HS-27A (cell line): Measurements from ENCODE around the gene COQ3.

Experiments used
- DNase-seq: peaks from one replicate; pipeline ENCODE4 v3.0.0-alpha.2; 2012; ENCODE audit warnings: low read depth, missing footprints

Gene COQ3, protein sequence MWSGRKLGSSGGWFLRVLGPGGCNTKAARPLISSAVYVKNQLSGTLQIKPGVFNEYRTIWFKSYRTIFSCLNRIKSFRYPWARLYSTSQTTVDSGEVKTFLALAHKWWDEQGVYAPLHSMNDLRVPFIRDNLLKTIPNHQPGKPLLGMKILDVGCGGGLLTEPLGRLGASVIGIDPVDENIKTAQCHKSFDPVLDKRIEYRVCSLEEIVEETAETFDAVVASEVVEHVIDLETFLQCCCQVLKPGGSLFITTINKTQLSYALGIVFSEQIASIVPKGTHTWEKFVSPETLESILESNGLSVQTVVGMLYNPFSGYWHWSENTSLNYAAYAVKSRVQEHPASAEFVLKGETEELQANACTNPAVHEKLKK

GRCh38 chr6:99393698-99394531 lies at the start of gene COQ3:
Gene COQ3 (minus strand): TSS chr6:99394195. CDS start chr6:99394179, 16 bp downstream.
- peak; percentile 24 for DNase-seq

DNA sequence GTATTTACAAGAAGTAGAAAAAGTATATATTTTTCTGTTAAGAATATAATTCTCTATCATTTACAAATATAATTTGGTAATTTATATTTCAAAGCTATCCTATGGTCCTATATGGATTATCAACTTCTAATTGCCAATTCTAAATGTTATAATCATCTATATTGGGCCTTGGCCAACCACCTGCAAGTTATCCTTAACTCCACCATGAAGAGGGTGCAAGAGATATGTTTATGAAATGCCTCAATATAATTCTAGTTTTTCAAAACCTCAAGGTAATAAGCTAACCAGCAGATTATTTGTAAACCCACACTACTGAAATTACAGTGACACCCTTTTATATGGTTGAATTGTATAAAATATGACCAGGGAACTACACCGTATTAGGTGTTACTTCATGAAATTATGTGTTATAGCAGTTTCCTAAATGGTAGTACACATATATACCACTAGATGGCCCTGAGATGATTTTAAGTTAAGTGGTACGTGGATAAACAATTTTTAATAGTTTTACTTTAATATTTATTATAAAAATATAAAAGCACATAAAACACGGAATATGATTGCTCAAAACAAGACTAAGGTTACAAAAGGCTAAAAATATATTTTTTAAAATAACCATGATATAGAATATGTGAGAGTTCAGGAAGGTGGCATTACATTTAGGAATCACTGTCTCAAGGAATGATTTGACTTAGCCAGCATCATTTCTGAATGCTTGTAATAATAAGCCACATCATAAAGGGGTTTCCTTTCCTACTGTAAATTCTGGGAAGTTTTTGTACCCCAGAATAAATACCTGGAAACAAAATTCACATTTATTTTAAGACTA lies 40.9 kb upstream of the COQ3 start:
- DNase-seq: no peak

DNA sequence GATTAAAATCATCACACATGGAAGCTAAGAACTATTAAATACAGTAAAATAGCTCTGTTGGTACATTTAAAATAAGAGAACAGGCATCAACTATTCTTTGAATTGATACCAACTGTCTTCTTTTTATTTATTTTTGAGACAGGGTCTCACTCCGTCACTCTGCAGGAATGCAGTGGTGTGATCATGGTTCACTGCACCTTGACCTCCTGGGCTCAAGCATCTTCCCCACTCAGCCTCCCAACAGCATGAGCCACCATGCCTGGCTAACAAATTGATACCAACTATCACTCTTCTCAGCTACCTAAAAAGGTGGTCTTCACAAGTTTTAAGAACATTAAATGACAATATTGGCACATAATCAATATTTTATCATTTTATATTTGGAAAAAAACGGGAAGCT lies 38.9 kb upstream of the COQ3 start:
- no peak for DNase-seq

DNA sequence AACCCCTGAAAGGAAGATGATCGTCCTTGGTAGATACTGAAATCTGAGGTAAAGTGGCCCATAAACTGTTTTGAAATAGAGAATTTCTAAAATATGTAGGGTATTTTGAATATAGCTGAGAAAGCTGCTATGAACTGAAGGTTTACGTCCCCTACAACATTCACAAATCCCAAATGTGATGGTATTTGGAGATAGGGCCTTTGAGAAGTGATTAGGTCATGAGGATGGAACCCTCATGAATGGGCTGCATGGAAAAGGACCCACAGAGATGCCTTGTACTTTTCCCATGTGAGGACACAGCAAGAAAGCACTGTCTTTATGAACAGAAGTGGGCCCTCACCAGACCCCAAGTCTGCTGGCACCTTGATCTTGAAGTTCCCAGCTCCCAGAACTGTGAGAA lies 37.9 kb upstream of the COQ3 start:
- DNase-seq: no peak

DNA sequence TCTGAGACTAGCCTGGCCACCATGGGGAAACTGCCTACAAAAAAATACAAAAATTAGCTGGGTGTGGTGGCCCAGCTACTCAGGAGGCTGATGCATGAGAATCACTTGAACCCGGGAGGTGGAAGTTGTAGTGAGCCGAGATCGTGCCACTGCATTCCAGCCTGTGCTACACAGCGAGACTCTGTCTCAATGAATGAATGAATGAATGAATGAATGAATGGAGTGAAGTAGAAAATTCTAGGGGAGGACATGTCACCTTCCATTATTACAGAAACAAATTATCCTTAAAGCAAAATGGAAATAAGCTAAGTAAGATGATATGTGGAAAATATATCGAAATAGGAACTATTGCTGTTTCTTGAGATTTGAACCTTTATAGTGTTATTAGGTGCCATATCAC lies 34.0 kb upstream of the COQ3 start:
- DNase-seq: no peak

GRCh38 chr6:99426451-99426757 lies 32.4 kb upstream of the COQ3 start:
- no peak for DNase-seq

DNA sequence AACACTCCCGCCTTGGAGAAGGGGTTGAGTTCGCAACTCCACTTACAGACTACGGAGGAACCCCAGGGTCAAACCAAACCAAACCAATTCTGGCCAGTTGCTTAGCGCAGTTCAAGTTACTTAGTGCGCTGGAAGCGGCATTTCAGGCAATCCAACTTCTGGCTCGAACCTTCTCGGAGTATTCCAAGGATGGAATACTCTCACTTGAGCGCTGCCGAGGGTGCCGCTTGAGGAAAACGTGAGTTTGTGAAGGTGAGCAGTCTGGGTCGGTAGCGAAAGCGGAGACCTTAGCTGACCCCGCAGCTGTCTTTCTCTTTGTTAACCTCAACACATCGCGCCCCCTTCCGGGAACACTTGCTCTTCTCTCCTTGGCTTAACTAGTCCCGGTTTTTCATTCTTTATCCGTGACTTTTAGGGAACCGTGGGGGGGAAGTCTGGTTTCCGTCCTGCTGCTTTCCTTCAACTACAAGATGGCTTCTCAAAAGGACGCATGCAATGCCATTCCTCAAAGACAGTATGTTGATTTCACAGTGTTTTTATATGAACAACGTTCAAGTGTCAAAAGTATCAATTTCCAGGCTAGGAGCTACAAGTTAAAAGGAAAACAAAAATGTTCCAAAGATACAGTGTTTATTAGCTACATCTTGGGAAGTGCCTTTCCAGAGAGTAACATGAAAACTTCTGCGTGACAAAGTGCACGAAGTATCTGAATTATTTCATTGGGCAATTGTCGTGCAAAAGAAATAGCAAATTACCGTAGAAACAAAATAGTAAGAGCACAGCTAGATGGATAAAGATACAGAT lies 31.9 kb upstream of the COQ3 start:
- DNase-seq: peak; percentile 62

GRCh38 chr6:99424761-99425646 lies 31.0 kb upstream of the COQ3 start, which contains the start of gene PNISR:
Gene PNISR (minus strand): TSS chr6:99425308. CDS start chr6:99414659, 10,649 bp downstream.
- peak; percentile 83 for DNase-seq

GRCh38 chr6:99424022-99424421 lies 30.0 kb upstream of the COQ3 start:
- DNase-seq: no peak

- DNase-seq: no peak
These were observed 28.9 kb upstream of the COQ3 start for GRCh38 chr6:99422912-99423311.

DNA sequence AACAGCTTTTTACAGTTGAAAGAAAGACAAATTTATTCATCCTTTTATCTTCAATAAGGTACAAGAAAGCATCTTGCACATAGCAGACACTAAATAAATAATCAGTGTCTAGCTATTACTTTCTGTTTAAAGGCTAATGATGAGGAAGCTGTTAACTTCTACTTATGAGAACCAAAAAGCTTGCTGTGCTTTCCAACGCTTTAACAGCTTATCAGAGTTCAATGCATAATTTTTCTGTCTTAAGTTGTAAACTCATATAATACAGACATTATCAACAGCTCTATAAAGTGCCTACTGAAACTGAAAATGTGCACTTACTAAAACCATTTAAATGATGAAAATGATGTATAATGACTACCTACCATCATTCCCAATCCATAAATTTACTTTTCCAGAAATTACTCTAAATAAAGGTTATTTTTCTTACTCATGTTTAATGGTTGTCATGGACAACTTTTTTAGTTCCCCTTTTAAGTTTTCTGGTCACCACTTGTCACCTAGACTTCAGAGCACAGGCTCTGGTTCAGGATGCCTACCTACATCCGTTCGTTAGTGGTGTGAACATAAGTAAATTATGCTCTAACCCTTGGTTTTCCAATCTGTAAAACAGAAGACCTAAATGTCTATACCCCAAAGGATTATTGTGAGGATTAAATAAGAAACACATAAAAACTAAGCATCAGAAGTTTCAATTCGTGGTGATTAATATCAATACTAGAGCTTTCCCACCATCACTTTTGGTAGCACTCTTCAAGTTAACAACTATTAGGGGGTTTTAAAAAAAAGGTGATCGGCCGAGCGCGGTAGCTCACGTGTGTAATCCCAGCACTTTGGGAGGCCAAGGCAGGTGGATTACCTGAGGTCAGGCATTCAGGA lies 23.1 kb upstream of the COQ3 start:
- DNase-seq: no peak

GRCh38 chr6:99416226-99416625 lies 22.2 kb upstream of the COQ3 start:
- DNase-seq: no peak

DNA sequence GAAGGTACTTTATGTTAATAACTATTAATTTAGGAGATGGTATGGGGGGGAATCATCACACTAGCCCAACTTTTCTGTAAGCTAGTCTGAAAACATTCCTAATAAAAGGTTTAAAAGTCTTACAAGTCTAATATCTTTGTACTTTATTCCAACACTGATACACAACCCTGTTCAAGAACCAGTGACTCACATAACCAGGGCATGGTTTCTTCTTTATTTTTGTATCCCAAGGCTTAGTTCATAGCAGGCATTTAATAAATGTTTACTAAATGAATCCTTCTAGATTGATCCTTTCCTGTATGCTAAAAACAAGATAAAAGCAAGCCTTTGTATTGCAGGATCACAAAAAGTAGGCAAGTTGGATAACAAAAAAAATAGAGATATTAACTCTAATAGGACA lies 21.5 kb upstream of the COQ3 start:
- DNase-seq: no peak

DNA sequence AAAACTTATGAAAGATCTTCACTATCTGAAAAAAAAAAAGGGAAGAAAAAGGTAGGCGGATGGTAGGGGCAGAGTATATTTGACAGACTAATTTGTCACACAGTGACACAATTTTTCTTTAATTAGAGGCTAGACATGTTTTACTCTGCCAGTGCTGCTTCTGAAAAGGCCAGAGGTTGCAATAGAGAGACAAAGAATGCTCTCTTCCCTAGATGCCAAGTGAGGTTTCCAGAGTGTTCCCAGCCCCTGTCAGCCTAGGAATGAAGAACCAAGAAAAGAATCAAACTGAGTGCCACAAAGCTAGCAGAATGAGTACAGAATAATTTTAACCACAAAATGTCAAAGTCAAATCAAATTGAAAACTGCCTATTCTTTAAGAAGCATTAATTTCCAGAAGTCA lies 18.1 kb upstream of the COQ3 start:
- DNase-seq: no peak

DNA sequence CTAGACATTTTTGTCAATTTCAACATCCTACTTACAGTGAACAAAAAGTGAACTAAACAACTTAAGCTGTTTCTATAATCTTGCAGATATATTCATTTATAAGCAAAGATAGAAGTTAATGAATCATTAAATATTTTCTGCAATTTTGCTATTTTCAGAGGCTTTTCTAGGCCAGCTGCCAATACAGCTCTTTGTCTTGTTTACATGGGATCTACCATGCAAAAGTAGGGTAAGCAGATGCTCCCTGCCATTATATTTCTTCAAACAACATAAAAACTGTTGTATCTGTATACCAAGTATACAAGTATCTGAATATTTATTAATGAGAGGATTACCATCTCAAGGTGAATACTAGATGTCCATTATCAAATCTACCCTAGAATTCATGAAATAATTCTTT lies 15.7 kb upstream of the COQ3 start:
- DNase-seq: no peak

DNA sequence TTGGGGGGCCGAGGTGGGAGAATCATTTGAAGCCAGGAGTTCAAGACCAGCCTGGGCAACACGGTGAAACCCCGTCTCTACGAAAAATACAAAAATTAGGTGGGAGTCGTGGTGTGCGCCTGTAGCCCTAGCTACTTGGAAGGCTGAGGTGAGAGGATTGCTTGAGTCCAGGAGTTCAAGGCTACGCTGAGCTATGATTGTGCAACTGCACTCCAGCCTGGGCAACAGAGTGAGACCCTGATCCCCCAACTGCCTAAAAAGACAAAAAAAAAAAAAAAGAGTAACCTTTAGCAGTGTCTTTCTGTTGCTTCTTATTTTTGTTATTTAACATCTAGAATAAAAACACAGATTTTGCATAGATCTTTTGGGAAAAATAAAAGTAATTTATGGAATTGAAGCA lies 13.1 kb upstream of the COQ3 start:
- DNase-seq: no peak

GRCh38 chr6:99402448-99402847 lies 8.5 kb upstream of the COQ3 start:
- DNase-seq: no peak

DNA sequence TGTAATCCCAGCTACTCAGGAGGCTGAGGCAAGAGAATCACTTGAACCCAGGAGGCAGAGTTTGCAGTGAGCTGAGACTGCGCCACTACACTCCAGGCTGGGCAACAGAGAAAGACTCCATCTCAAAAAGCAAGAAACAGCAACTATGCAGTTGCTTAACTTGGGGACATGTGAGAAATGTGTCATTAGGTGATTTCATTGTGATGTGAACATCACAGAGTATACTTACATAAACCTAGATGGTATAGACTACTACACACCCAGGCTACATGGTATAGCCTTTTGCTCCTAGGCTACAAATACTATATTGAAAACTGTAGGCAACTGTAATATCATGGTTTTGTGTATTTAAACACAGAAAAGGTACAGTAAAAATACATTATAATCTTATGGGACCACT lies 3.3 kb upstream of the COQ3 start:
- DNase-seq: no peak

DNA sequence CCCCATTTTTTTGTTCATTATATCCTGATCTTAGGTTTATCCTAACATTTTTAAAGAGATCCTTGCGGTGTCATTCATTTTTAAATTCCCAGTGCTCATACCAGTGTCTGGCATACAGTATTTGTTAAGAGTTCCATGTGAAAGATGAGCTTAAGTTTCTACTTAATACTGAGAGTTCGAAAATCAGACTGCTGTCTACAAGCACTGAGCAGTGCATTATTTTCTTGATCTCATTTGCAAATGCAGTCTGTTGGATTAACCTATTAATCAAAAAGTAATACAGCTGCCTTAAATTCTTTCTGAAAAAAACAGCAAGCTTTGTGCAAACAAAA lies 663 bp downstream of the COQ3 start:
- DNase-seq: no peak

DNA sequence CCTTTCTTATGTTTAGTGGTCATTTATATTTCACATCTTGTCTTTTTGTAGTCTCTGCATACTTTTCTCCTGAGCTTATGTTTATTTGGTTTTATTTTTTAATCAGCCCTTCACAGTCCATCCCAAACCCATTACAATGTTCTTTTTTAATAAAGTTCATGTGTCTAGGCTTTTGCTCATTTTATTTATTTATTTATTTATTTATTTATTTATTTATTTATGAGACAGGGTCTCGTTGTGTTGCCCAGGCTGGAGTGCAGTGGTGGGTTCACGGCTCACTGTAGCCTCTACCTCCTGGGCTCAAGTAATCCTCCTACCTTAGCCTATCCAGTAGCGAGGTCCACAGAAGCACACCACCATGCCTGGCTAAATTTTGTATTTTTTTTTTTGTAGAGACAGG lies 3.1 kb downstream of the COQ3 start:
- no peak for DNase-seq
